ENCODE results near the gene HIF1AN.

Gene HIF1AN

GRCh38 chr10:100567826-100568225 lies 32.1 kb downstream of the HIF1AN start:
- Histone ChIP-seq H2BK120ac (ENCODE audit: low read depth, low read length) (no peak overlapping the region), H3K4ac (ENCODE audit: low read depth in 1 of 2, low read length in 2 of 2) (no peak overlapping the region), H3K4me3 (ENCODE audit: insufficient read depth in 1 of 2, low read depth in 1 of 2, low read length in 2 of 2) (no peak overlapping the region), H4K8ac (ENCODE audit: low read length) (no peak overlapping the region), H3K4me1 (ENCODE audit: control insufficient read depth, insufficient read depth, low read depth, low read length) (peaks cover 5% of the 10 kb centered on the region), H3K18ac (ENCODE audit: low read depth in 1 of 2, low read length in 2 of 2) (no peak overlapping the region), H4K91ac (ENCODE audit: low read length) (no peak overlapping the region), H3K4me2 (ENCODE audit: low read length, poor library complexity, severe bottlenecking) (no peak overlapping the region), H2AK5ac (ENCODE audit: low read length, severe bottlenecking) (no peak overlapping the region), H3K9ac (ENCODE audit: low read length) (no peak overlapping the region), H3K79me1 (replicated peaks; ENCODE audit: low read length, poor library complexity, severe bottlenecking) (no peaks in the 10 kb centered on the region), H3K27ac (ENCODE audit: low read length, poor library complexity, severe bottlenecking) (no peak overlapping the region), H3K9me3 (ENCODE audit: control insufficient read depth, low read length) (no peaks in the 10 kb centered on the region), H3K14ac (ENCODE audit: low read length in 2 of 2) (no peak overlapping the region), H3K23ac (ENCODE audit: low read length in 2 of 2) (no peak overlapping the region), H2BK15ac (ENCODE audit: low read depth, poor library complexity, severe bottlenecking) (no peak overlapping the region), H2BK12ac (ENCODE audit: low read length in 2 of 2) (no peak overlapping the region), H2BK5ac (ENCODE audit: low read depth, low read length, poor library complexity, severe bottlenecking) (no peak overlapping the region), H3K36me3 (ENCODE audit: control insufficient read depth in 1 of 2, insufficient read depth in 2 of 2, low read depth in 1 of 2, low read length in 2 of 2) (no peaks in the 10 kb centered on the region), H2AFZ (ENCODE audit: low read depth, low read length) (no peak overlapping the region), H3K27me3 (ENCODE audit: control insufficient read depth in 1 of 2, insufficient read depth in 1 of 2, low read length in 2 of 2) (peaks cover 78 to 93% of the 10 kb centered on the region in 2 experiments)
- no peak for DNase-seq
- WGBS, result 57% methylated on average over 6 of the region's 6 CpGs

GRCh38 chr10:100568912-100569311 lies 33.2 kb downstream of the HIF1AN start:
- WGBS, result 95% methylated on average over 3 of the region's 3 CpGs
- Histone ChIP-seq H3K9ac (ENCODE audit: low read length) (no peak overlapping the region), H3K18ac (ENCODE audit: low read depth in 1 of 2, low read length in 2 of 2) (no peak overlapping the region)

GRCh38 chr10:100569687-100570481 lies 34.1 kb downstream of the HIF1AN start:
- Histone ChIP-seq H3K4me2 (ENCODE audit: low read length, poor library complexity, severe bottlenecking) (no peak overlapping the region), H3K27ac (ENCODE audit: low read length, poor library complexity, severe bottlenecking) (no peak overlapping the region), H3K18ac (ENCODE audit: low read depth in 1 of 2, low read length in 2 of 2) (no peak overlapping the region), H3K23ac (ENCODE audit: low read length in 2 of 2) (no peak overlapping the region), H4K8ac (ENCODE audit: low read length) (no peak overlapping the region), H3K9ac (ENCODE audit: low read length) (no peak overlapping the region), H3K4me1 (ENCODE audit: control insufficient read depth, insufficient read depth, low read depth, low read length) (peaks cover 5% of the 10 kb centered on the region), H2BK15ac (ENCODE audit: low read depth, poor library complexity, severe bottlenecking) (no peak overlapping the region), H2BK12ac (ENCODE audit: low read length in 2 of 2) (no peak overlapping the region), H3K4ac (ENCODE audit: low read depth in 1 of 2, low read length in 2 of 2) (no peak overlapping the region), H2BK5ac (ENCODE audit: low read depth, low read length, poor library complexity, severe bottlenecking) (no peak overlapping the region), H3K79me1 (replicated peaks; ENCODE audit: low read length, poor library complexity, severe bottlenecking) (no peaks in the 10 kb centered on the region), H3K27me3 (ENCODE audit: control insufficient read depth in 1 of 2, insufficient read depth in 1 of 2, low read length in 2 of 2) (peaks cover 81 to 92% of the 10 kb centered on the region in 2 experiments), H3K36me3 (ENCODE audit: control insufficient read depth in 1 of 2, insufficient read depth in 2 of 2, low read depth in 1 of 2, low read length in 2 of 2) (no peaks in the 10 kb centered on the region), H3K14ac (ENCODE audit: low read length in 2 of 2) (peak overlapping the region in 1 of 2 experiments; percentile 50), H4K91ac (ENCODE audit: low read length) (no peak overlapping the region), H2BK120ac (ENCODE audit: low read depth, low read length) (no peak overlapping the region), H3K9me3 (ENCODE audit: control insufficient read depth, low read length) (no peaks in the 10 kb centered on the region), H2AK5ac (ENCODE audit: low read length, severe bottlenecking) (no peak overlapping the region), H2AFZ (ENCODE audit: low read depth, low read length) (no peak overlapping the region), H3K4me3 (ENCODE audit: insufficient read depth in 1 of 2, low read depth in 1 of 2, low read length in 2 of 2) (no peak overlapping the region)
- 46% methylated on average over 25 of the region's 28 CpGs for WGBS
- no peak for DNase-seq

More at GRCh38 chr10:100568912-100569311, 33.2 kb downstream of the HIF1AN start:
- Histone ChIP-seq H3K4me2 (ENCODE audit: low read length, poor library complexity, severe bottlenecking) (no peak overlapping the region), H3K27ac (ENCODE audit: low read length, poor library complexity, severe bottlenecking) (no peak overlapping the region), H3K36me3 (ENCODE audit: control insufficient read depth in 1 of 2, insufficient read depth in 2 of 2, low read depth in 1 of 2, low read length in 2 of 2) (no peaks in the 10 kb centered on the region), H3K9me3 (ENCODE audit: control insufficient read depth, low read length) (no peaks in the 10 kb centered on the region), H4K91ac (ENCODE audit: low read length) (no peak overlapping the region), H3K14ac (ENCODE audit: low read length in 2 of 2) (no peak overlapping the region), H2BK12ac (ENCODE audit: low read length in 2 of 2) (no peak overlapping the region), H3K4me1 (ENCODE audit: control insufficient read depth, insufficient read depth, low read depth, low read length) (peaks cover 5% of the 10 kb centered on the region), H3K79me1 (replicated peaks; ENCODE audit: low read length, poor library complexity, severe bottlenecking) (no peaks in the 10 kb centered on the region), H2BK120ac (ENCODE audit: low read depth, low read length) (no peak overlapping the region), H3K4me3 (ENCODE audit: insufficient read depth in 1 of 2, low read depth in 1 of 2, low read length in 2 of 2) (no peak overlapping the region), H2BK5ac (ENCODE audit: low read depth, low read length, poor library complexity, severe bottlenecking) (no peak overlapping the region), H4K8ac (ENCODE audit: low read length) (no peak overlapping the region), H2AK5ac (ENCODE audit: low read length, severe bottlenecking) (no peak overlapping the region), H2BK15ac (ENCODE audit: low read depth, poor library complexity, severe bottlenecking) (no peak overlapping the region), H3K4ac (ENCODE audit: low read depth in 1 of 2, low read length in 2 of 2) (no peak overlapping the region), H2AFZ (ENCODE audit: low read depth, low read length) (no peak overlapping the region), H3K23ac (ENCODE audit: low read length in 2 of 2) (no peak overlapping the region), H3K27me3 (ENCODE audit: control insufficient read depth in 1 of 2, insufficient read depth in 1 of 2, low read length in 2 of 2) (peaks cover 80 to 92% of the 10 kb centered on the region in 2 experiments)
- no peak for DNase-seq

- no peak overlapping the region for H3K14ac ChIP-seq (ENCODE audit: low read length in 2 of 2)
- H3K27ac ChIP-seq (ENCODE audit: low read length, poor library complexity, severe bottlenecking), result no peak overlapping the region
- H3K4me1 ChIP-seq (ENCODE audit: control insufficient read depth, insufficient read depth, low read depth, low read length), result peaks cover 3% of the 10 kb centered on the region
- H3K9me3 ChIP-seq (ENCODE audit: control insufficient read depth, low read length), result no peaks in the 10 kb centered on the region
- no peak overlapping the region for H3K4ac ChIP-seq (ENCODE audit: low read depth in 1 of 2, low read length in 2 of 2)
- DNase-seq, result no peak
- H2BK15ac ChIP-seq (ENCODE audit: low read depth, poor library complexity, severe bottlenecking), result no peak overlapping the region
- no peak overlapping the region for H4K91ac ChIP-seq (ENCODE audit: low read length)
- H2AK5ac ChIP-seq (ENCODE audit: low read length, severe bottlenecking), result no peak overlapping the region
- no peak overlapping the region for H3K23ac ChIP-seq (ENCODE audit: low read length in 2 of 2)
- no peaks in the 10 kb centered on the region for H3K79me1 ChIP-seq (replicated peaks; ENCODE audit: low read length, poor library complexity, severe bottlenecking)
- no peak overlapping the region for H2AFZ ChIP-seq (ENCODE audit: low read depth, low read length)
- H3K9ac ChIP-seq (ENCODE audit: low read length), result no peak overlapping the region
- no peak overlapping the region for H4K8ac ChIP-seq (ENCODE audit: low read length)
- H3K18ac ChIP-seq (ENCODE audit: low read depth in 1 of 2, low read length in 2 of 2), result no peak overlapping the region
- H2BK12ac ChIP-seq (ENCODE audit: low read length in 2 of 2), result no peak overlapping the region
- H3K27me3 ChIP-seq (ENCODE audit: control insufficient read depth in 1 of 2, insufficient read depth in 1 of 2, low read length in 2 of 2), result peaks cover 81 to 88% of the 10 kb centered on the region in 2 experiments
- no peak overlapping the region for H3K4me3 ChIP-seq (ENCODE audit: insufficient read depth in 1 of 2, low read depth in 1 of 2, low read length in 2 of 2)
- H2BK5ac ChIP-seq (ENCODE audit: low read depth, low read length, poor library complexity, severe bottlenecking), result no peak overlapping the region
- H3K4me2 ChIP-seq (ENCODE audit: low read length, poor library complexity, severe bottlenecking), result no peak overlapping the region
- H3K36me3 ChIP-seq (ENCODE audit: control insufficient read depth in 1 of 2, insufficient read depth in 2 of 2, low read depth in 1 of 2, low read length in 2 of 2), result no peaks in the 10 kb centered on the region
- 69% methylated on average over 8 of the region's 8 CpGs for WGBS
- no peak overlapping the region for H2BK120ac ChIP-seq (ENCODE audit: low read depth, low read length)
These were observed 34.8 kb downstream of the HIF1AN start for GRCh38 chr10:100570506-100570905.
